GM21619 (cell line): Measurements from ENCODE around the gene CERCAM.
"Not testable (repeated sequence)": the region's sequence is repeated elsewhere in the genome, so short reads cannot be mapped to it uniquely, and the experiment has no call there.

ENCODE experiments used
- ATAC-seq: cut with Tn5 transposase; IDR thresholded peaks from one replicate; pipeline ENCODE4 v1.9.1; 2021; ENCODE audit not compliant: unreplicated experiment

CERCAM gene

GRCh38 chr9:128393145-128393775 lies 27.4 kb upstream of the CERCAM start:
- ATAC-seq, result no peak

DNA sequence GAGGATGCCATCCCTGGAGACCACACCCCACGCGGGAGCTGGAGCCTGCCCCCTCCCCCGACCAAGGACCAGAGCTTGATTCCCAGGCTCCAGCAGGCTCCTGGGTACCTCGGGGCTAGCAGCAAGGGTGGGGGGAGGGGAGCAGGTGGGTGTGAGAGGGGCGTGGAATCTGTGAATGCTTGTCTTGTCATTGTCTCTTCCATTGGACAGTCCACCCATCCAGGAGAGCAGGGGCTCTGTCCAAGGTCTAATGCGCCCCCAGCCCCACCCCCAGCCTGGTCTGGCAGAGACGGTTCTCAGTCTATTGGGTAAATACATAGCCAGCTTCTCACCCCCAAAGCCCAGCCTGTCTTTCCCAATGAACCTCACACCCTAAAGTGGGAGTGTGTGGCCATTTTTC lies 26.7 kb upstream of the CERCAM start:
- no peak for ATAC-seq

DNA sequence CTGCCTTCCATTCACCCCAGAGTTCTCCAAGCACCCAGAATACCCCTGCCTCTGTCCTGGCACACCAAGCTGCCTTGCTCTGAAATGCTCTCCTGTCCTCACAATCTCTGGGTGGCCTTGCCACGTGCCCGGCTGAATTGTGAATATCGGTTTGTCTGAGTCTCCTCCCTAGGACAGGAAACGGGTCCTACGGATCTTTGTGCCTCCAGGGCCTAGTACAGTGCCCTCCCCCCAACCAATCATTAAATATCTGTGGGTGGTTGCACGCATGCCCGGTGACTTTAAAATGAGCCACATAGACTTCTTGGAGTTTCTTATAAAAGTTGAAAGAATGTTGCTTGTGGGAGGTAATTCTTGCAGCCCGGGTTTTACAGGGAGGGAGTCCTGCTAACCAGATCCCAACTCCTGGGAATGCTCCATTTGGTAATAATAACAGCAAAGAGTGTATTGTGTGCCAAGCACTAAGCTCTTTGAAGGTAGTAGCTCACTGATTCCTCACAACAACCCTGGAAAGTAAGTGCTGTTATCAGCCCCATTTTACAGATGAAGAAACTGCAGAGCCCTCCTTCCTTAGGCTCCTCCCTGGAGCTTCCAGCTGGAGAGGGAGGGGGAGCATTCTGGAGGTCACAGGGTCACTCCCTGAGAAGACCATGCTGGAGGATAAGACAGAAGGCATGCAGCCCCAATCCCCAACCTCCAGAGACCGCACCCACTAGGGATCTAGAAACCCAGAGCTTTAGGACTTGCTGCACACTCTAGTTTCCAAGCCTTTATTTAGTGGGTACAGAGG lies 26.1 kb upstream of the CERCAM start:
- ATAC-seq, result no peak

- no peak for ATAC-seq
These were observed 23.6 kb upstream of the CERCAM start for GRCh38 chr9:128396970-128397613.

DNA sequence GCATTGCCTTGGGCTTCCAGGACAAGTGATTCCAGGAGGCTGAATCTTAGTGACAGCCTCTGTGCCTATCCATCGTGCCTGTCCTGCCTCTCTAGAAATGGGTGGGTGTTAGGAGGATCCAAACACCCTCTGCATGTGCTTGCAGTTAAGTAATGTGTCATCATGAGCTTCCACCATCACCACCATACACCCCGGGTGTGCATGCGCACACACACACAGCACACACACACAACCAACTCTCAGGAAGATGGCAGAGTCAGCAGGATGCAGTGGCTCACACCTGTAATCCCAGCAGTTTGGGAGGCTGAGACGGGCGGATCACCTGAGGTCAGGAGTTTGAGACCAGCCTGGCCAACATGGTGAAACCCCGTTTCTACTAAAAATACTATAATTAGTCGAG lies 22.8 kb upstream of the CERCAM start:
- no peak for ATAC-seq

- no peak for ATAC-seq
These were observed 20.8 kb upstream of the CERCAM start for GRCh38 chr9:128399861-128400260.

DNA sequence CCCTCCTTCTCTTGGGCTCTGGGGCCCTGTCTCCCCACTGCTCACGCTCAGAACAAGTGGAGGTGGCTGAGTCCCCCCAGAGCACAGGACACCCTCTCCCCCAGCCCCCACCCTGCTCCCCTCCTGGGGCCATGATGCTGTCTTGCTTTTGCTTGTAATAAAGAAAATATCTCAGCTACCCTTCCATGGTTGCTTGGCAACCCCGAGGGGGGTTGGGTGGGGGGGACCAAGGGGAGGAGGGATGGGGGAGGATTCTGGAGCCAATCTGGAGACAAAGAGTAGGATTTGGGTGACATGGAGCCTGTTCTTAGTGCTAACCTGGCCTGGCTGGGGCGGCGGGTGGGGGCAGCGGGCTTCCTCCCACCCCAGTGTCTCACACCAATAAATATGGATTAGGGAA lies 16.1 kb upstream of the CERCAM start:
- no peak for ATAC-seq

DNA sequence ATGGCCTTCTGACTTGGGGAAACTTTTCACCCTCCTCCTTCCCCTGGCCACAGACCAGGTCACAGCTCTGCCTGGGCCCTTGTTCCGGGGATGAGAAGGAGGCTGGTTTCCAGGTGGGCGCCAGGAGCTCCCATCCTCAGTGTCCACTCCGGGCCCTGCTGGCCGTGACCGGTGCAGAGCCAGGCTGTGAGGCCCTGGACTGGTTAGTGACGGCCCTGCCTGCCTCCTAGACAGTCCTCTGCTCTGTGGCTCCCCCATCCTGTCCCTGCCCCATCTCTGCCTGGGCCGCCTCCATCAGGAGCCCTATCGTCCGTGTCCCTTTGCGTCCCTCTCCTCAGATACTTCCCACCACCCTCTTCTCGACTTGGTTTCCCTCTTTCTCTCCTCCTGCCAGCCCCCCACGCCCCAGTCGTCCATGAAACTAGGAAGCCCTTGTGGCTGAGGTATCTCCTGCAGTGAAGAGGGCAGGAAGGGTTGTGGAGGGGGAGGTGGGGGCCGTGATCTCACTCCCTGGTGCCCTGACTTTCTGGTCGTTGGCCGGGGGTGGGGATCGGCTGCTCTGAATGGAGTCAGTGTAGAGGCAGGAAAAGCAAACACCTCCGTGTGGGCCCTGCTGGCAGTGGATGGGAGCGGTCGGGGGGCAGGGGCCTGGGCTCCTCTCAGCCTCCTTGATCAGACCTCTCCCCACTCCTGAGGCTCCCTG lies 15.4 kb upstream of the CERCAM start:
- no peak for ATAC-seq

DNA sequence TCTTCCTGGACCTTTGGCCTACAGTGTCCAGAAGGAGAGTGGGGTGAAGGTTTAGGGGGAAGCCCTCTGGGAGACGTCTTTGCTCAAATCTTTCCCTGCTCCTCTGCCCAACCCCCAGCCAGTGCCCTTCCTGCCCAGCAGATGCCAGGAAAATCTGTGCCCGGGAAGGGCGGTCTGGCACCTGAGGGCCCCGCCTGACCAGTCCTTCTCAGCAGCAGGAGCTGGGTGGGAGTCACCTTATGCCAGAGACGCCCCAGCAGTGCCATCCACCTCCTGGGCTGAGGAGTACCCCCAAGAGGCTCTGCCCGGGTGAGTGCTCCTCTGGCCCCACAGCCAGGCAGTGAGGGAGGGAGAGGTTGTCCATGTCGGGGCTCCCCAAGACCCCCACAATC lies 14.9 kb upstream of the CERCAM start:
- no peak for ATAC-seq

DNA sequence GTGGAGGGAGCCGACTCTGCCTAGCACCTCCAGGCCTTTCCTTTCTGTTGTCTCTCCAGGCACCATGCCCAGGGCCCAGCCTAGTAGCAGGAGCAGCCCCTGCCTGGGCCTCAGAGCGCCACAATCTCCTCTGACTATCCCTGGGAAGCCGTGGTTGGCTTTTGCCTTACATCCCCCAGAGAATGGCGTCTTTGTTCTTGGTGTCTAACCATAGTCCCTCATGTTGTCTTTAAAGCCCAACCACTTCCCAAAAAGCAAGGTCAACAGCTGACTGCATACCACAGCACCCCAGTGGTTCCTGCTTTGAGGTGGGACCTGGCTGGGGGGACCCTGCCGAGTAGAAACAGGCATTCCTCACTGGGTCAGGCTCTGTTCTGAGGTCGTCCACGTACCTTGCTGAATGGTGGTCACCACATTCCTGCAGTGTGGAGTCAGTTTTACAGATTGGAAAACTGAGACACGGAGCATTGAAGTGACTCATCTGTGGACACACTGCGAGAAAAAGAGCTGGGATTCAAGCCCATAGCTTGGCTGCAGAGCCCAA lies 13.7 kb upstream of the CERCAM start:
- ATAC-seq, result no peak

- no peak for ATAC-seq
These were observed 11.7 kb upstream of the CERCAM start for GRCh38 chr9:128408963-128409431.

DNA sequence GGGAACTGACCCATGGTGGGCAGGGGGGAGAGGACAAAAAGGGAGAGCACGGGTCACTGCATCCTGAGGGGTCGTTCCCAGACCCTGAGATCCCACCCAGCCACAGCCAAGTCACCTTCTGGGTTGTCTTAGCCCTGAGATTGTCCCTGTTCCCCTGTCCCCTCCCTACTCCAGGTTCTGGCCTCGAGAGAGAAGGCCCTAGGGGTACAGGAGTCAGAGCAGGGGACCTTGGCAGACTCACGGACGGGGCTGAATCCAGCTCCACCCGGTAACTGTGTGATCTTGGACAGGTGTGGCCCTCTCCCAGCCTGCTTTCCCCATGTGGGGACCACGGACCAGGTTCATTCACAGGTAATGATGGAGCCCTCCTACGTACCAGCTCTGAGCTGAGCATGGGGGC lies 11.2 kb upstream of the CERCAM start:
- no peak for ATAC-seq

- ATAC-seq, result no peak
These were observed 10.7 kb upstream of the CERCAM start for GRCh38 chr9:128409978-128410377.

GRCh38 chr9:128411364-128412119 lies 9.1 kb upstream of the CERCAM start:
- no peak for ATAC-seq

GRCh38 chr9:128412120-128412790 lies 8.4 kb upstream of the CERCAM start:
- no peak for ATAC-seq

- ATAC-seq, result not testable (repeated sequence)
These were observed 6.9 kb upstream of the CERCAM start for GRCh38 chr9:128413728-128414127.

- ATAC-seq, result no peak
These were observed 6.2 kb upstream of the CERCAM start for GRCh38 chr9:128414461-128414860.

GRCh38 chr9:128415281-128415680 lies 5.4 kb upstream of the CERCAM start:
- no peak for ATAC-seq

DNA sequence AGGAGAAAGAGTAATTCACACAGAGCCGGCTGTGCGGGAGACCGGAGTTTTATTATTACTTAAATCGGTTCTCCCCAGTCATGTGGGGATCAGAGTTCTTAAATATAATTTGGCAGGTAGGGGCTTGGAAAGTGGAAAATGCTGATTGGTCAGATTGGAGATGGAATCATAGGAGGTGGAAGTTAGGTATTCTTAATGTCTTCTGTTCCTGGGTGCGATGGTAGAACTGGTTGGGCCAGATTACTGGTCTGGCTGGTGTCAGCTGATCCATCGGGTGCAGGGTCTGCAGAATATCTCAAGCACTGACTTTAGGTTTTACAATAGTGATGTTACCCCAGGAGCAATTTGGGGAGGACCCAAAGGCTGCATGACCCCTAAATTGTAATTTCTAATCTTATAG lies 4.6 kb upstream of the CERCAM start:
- ATAC-seq, result no peak

DNA sequence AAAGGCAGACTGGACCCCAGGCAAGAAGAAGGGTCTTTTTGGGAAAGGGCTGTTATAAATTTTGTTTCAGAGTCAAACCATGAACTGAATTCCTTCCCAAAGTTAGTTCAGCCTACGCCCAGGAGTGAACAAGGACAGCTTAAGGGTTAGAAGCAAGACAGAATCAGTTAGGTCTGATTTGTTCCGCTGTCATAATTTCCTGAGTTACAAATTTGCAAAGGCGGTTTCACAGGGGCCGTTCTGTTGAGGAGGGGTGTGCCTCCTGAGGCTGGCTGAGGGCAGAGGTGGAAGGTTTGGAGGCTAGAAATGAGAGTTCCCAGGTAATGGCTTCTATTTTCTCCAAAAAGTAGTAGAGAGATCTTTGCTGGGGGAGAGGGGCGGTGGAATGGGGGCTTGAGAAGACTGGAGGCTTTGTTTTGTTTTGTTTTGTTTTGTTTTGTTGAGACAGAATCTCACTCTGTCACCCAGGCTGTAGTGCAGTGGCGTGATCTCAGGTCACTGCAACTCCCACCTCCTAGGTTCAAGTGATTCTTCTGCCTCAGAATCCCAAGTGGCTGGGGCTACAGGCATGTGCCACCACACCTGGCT lies 4.1 kb upstream of the CERCAM start:
- no peak for ATAC-seq
